Measurements from ENCODE around the gene TMC6. TPM values are rescaled to one million over a fixed set of nuclear protein-coding genes. Genes with fewer than 3 reads are reported as not detected.

Gene TMC6
- total and polyA plus RNA-seq, 2 experiments from 2014 or later: 50.0 to 72.2 TPM

DNA sequence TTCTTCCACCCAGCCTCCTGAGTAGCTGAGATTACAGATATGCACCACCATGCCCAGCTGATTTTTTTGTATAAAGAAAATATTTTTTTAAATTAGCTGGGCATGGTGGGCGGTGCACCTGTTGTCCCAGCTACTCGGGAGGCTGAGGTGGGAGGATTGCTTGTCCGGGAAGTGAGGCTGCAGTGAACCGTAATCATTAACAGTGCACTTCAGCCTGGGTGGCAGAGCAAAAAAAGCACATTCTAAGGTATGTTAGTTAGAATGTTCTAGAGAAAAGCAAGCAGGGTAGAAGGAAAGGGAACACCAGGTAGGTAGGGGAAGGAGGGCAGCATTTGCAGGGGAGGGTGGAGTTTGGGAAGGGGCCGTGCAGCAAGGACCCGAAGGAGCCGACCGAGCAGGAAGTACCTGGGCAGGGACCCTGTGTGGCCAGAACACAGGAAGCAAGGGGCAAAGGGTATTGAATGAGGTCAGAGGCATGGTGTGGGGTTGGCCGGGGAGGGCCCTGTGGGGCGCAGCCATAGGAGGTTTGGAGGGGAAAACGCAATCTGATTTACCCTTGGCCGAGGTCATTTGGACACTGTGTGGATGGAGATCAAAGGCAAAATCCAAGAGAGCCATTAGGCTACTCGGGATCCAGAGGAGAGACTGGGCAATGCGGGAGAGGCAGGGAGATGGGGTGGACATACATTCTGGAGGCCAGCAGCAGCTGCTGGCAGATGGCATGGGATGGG lies 19.9 kb upstream of the TMC6 start (continued):
- TF ChIP-seq, protein P1, sequence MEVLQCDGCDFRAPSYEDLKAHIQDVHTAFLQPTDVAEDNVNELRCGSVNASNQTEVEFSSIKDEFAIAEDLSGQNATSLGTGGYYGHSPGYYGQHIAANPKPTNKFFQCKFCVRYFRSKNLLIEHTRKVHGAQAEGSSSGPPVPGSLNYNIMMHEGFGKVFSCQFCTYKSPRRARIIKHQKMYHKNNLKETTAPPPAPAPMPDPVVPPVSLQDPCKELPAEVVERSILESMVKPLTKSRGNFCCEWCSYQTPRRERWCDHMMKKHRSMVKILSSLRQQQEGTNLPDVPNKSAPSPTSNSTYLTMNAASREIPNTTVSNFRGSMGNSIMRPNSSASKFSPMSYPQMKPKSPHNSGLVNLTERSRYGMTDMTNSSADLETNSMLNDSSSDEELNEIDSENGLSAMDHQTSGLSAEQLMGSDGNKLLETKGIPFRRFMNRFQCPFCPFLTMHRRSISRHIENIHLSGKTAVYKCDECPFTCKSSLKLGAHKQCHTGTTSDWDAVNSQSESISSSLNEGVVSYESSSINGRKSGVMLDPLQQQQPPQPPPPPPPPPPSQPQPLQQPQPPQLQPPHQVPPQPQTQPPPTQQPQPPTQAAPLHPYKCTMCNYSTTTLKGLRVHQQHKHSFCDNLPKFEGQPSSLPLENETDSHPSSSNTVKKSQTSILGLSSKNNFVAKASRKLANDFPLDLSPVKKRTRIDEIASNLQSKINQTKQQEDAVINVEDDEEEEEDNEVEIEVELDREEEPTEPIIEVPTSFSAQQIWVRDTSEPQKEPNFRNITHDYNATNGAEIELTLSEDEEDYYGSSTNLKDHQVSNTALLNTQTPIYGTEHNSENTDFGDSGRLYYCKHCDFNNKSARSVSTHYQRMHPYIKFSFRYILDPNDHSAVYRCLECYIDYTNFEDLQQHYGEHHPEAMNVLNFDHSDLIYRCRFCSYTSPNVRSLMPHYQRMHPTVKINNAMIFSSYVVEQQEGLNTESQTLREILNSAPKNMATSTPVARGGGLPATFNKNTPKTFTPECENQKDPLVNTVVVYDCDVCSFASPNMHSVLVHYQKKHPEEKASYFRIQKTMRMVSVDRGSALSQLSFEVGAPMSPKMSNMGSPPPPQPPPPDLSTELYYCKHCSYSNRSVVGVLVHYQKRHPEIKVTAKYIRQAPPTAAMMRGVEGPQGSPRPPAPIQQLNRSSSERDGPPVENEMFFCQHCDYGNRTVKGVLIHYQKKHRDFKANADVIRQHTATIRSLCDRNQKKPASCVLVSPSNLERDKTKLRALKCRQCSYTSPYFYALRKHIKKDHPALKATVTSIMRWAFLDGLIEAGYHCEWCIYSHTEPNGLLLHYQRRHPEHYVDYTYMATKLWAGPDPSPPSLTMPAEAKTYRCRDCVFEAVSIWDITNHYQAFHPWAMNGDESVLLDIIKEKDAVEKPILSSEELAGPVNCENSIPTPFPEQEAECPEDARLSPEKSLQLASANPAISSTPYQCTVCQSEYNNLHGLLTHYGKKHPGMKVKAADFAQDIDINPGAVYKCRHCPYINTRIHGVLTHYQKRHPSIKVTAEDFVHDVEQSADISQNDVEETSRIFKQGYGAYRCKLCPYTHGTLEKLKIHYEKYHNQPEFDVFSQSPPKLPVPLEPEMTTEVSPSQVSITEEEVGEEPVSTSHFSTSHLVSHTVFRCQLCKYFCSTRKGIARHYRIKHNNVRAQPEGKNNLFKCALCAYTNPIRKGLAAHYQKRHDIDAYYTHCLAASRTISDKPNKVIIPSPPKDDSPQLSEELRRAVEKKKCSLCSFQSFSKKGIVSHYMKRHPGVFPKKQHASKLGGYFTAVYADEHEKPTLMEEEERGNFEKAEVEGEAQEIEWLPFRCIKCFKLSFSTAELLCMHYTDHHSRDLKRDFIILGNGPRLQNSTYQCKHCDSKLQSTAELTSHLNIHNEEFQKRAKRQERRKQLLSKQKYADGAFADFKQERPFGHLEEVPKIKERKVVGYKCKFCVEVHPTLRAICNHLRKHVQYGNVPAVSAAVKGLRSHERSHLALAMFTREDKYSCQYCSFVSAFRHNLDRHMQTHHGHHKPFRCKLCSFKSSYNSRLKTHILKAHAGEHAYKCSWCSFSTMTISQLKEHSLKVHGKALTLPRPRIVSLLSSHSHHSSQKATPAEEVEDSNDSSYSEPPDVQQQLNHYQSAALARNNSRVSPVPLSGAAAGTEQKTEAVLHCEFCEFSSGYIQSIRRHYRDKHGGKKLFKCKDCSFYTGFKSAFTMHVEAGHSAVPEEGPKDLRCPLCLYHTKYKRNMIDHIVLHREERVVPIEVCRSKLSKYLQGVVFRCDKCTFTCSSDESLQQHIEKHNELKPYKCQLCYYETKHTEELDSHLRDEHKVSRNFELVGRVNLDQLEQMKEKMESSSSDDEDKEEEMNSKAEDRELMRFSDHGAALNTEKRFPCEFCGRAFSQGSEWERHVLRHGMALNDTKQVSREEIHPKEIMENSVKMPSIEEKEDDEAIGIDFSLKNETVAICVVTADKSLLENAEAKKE (CRISPR knock-in tag; IDR thresholded peaks at IDR 0.05): no peak
- TF ChIP-seq REST (IDR thresholded peaks at IDR 0.05; ENCODE audit: unreplicated experiment): no peak

DNA sequence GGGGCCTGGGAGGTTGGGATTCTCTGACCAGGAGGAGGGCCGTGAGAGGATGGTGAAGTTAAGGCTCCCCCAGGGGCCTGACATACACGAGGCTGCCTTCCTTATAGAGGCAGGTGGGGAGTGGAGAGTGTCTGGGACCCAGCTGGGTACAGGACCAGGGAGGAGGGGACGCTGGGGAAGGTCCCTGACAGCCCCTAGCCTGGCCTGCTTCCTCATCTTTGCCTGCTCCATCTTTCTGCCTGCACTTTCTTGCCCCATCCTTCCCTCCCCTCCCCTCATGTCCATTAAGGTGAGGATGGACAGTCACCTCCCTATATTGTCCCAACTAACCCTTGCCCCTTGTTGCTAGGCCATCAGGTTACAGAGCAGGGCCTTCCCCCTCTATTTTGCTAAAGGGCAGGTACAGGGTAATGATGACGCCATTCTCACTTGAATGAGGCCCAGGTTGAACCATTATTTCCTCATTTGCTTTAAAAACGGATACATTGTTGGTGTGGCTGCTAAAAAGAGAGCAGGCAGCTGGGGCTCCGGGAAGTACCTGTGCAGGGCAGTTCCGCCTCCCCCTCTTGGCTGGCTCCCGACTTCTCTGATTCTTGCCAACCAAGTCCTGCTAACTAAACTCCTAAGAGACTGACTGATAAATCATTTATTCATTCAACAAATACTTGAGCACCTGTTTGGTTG lies 18.9 kb upstream of the TMC6 start:
- DNase-seq (ENCODE audit: low spot score) (no peak), ATAC-seq (no peak)
- Mint-ChIP-seq H3K36me3 (ENCODE audit: low read depth) (no peaks in the 10 kb centered on the region), H3K27me3 (ENCODE audit: insufficient read depth, low read depth, poor library complexity) (peaks cover 2% of the 10 kb centered on the region), H3K4me1 (peaks cover 5% of the 10 kb centered on the region; the same call in 1 of the 3 replicates), H3K4me3 (no peak overlapping the region), H3K9me3 (no peaks in the 10 kb centered on the region; the same call in 2 of the 3 replicates), H3K27ac (no peak overlapping the region)
- Histone ChIP-seq H3F3A (replicated peaks; ENCODE audit: low read depth) (no peaks in the 10 kb centered on the region), H3K9me2 (ENCODE audit: insufficient read depth) (no peaks in the 10 kb centered on the region), H3K36me3 (ENCODE audit: insufficient read depth) (no peaks in the 10 kb centered on the region), H3K27me3 (ENCODE audit: insufficient read depth) (no peaks in the 10 kb centered on the region), H4K20me1 (replicated peaks; ENCODE audit: insufficient read depth) (no peaks in the 10 kb centered on the region), H2AFZ (peak overlapping the region; percentile 72; the same call in 1 of the 2 replicates), H3K4me3 (no peak overlapping the region), H3K4me2 (no peak overlapping the region), H3K27ac (ENCODE audit: low read depth) (no peak overlapping the region), H3K4me1 (ENCODE audit: insufficient read depth) (no peaks in the 10 kb centered on the region), H3K79me2 (replicated peaks; ENCODE audit: insufficient read depth) (no peaks in the 10 kb centered on the region)
- TF ChIP-seq JUNB (IDR thresholded peaks at IDR 0.05; ENCODE audit: unreplicated experiment): no peak
- TF ChIP-seq, protein P1 (CRISPR knock-in tag; IDR thresholded peaks at IDR 0.05): no peak
